ENCODE data around the gene GID4. TPM values are rescaled to one million over a fixed set of nuclear protein-coding genes. Genes with fewer than 3 reads are reported as not detected.
A peak's percentile ranks its signal among the peaks of the same experiment; 100 is the strongest.

Gene GID4
- total and polyA plus RNA-seq, 2 of the 13 experiments (the other 11 are each of a cell fraction or from before 2014, with no cell fraction given), result 4.3 to 6.1 TPM

GRCh38 chr17:17998934-17999333 is 40.3 kb upstream of the GID4 start:
- H3K9me3 ChIP-seq (ENCODE audit: low read length), result no peaks in the 10 kb centered on the region
- no peaks in the 10 kb centered on the region for H4K20me1 ChIP-seq (ENCODE audit: insufficient read depth, low read length)
- H3K9ac ChIP-seq (ENCODE audit: insufficient read depth, low read depth, low read length), result no peak overlapping the region
- 66% methylated on average over 8 of the region's 8 CpGs for WGBS (ENCODE audit: low lambda C conversion rate)
- DNase-seq (ENCODE audit: low spot score), result no peak
- FAIRE-seq, result no peak
- POLR2A ChIA-PET, result no interaction called here
- in situ Hi-C loops (cut with HindIII; ENCODE audit: extremely low pct_ligation_motif_present, low pct_unique_long_range_greater_than_20kb), result no loop called here
- H3K79me2 ChIP-seq (ENCODE audit: insufficient read depth, low read length), result no peaks in the 10 kb centered on the region
- no peaks in the 10 kb centered on the region for H3K36me3 ChIP-seq (replicated peaks in 1 of 2; ENCODE audit: control insufficient read depth in 1 of 2, insufficient read depth in 2 of 2, low read length in 2 of 2)
- H3K4me3 ChIP-seq (replicated peaks in 1 of 3; ENCODE audit: insufficient read depth in 1 of 3, low read depth in 2 of 3, low read length in 3 of 3), result no peak overlapping the region
- ATAC-seq, result no peak
- CTCF ChIA-PET (ENCODE audit: low intra/inter-chr PET ratio, low total read pairs), result no interaction called here
- no peak overlapping the region for H3K4me2 ChIP-seq (ENCODE audit: low read depth, low read length)
- no TSS peak for BruUV-seq (replicated peaks)
- H3K27ac ChIP-seq (ENCODE audit: extremely low read length, insufficient read depth, low read length), result no peak overlapping the region
- H3K27me3 ChIP-seq (ENCODE audit: control insufficient read depth in 1 of 2, insufficient read depth in 2 of 2, low read length in 2 of 2), result 0 out of 5 replicates have a peak, but pooled peaks cover 0 to 10% of the 10 kb centered on the region in 2 experiments
- TF ChIP-seq SNAPC4 (CRISPR knock-in tag; IDR thresholded peaks at IDR 0.05) (no peak), ZNF598 (CRISPR knock-in tag; IDR thresholded peaks at IDR 0.05; ENCODE audit: borderline replicate concordance) (no peak), HMGXB4 (CRISPR knock-in tag; IDR thresholded peaks at IDR 0.05; ENCODE audit: borderline replicate concordance in 1 of 2, low read depth in 1 of 2) (no peak), EED (CRISPR knock-in tag; IDR thresholded peaks at IDR 0.05) (0 out of 2 replicates have a peak, but pooled peaks have one; percentile 43), TEF (CRISPR knock-in tag; IDR thresholded peaks at IDR 0.05) (no peak)
- peaks cover 40% of the 10 kb centered on the region for H3K4me1 ChIP-seq (ENCODE audit: insufficient read depth, low read length)
- intact Hi-C loops (cut with micrococcal nuclease; ENCODE audit: unreplicated experiment), result no loop called here
- no peak overlapping the region for H2AFZ ChIP-seq (ENCODE audit: low read length)

Measured in HepG2 (cell line).